Coronary artery (tissue), 2 donors: ENCODE data around the gene PRR11.

Experiments used
- DNase-seq: peaks from one replicate; pipeline ENCODE4 v3.0.0-alpha.2; 2017; ENCODE audit warnings: low spot score
- H3K27ac ChIP-seq, 2 donors: fragments of 200-600 bp; sonication (generic); one replicate each; pipeline ENCODE4 v1.5.1; 2016 to 2019
- H3K4me3 ChIP-seq: fragments of 200-600 bp; sonication (generic); 2 replicates; pipeline ENCODE4 v1.5.1; 2016; ENCODE audit warnings: mild to moderate bottlenecking, moderate library complexity
- CTCF ChIP-seq: fragments of 200-600 bp; sonication (generic); IDR thresholded peaks from one replicate; pipeline ENCODE4 v1.5.1; 2019; ENCODE audit warnings: antibody characterized with exemption

Gene PRR11

GRCh38 chr17:59181481-59181880, 25.9 kb downstream of the PRR11 start:
- H3K4me3 ChIP-seq = no peak overlapping the region
- H3K27ac ChIP-seq = no peak overlapping the region
- no peak for DNase-seq
- TF ChIP-seq CTCF = no peak

- no peak for TF ChIP-seq CTCF
- Histone ChIP-seq H3K4me3 (no peak overlapping the region), H3K27ac (no peak overlapping the region)
- no peak for DNase-seq
These were observed 30.5 kb downstream of the PRR11 start for GRCh38 chr17:59185997-59186396.

DNA sequence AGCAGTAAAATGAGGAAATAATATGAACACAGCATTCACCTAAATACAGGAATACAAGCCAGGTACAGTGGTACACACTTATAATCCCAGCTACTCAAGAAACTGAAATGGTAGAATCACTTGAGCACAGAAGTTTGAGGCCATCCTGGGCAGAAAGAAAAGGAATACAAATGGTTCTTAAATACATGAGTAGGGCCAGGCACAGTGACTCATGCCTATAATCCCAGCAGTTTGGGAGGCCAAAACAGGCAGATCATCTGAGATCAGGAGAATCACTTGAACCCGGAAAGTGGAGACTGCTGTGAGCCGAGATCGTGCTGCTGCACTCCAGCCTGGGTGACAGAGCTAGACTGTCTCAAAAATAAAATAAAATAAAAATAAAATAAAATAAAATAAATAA, 31.3 kb downstream of the PRR11 start:
- Histone ChIP-seq H3K4me3 (no peak overlapping the region), H3K27ac (no peak overlapping the region)
- no peak for DNase-seq
- TF ChIP-seq CTCF = no peak

DNA sequence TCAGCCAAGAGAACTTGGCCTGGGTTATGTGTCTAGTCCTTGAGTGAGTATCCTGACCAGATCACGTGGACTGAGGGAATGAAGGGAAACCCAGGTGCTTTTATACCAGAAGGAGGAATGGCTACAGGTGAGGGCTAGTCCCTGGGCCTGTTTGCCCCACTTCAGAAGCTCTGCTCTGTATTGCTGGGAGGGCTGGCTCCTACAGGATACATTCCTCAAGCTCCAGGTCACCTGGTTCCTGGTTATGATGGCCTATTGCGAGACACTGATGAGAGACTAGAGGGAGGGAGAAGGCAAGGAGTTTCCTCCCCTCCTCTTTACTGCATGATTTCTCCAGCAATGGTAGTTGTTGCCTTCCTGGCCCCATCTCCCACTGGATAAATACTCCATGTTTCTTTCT, 35.3 kb downstream of the PRR11 start:
- TF ChIP-seq CTCF = no peak
- H3K4me3 ChIP-seq = no peak overlapping the region
- DNase-seq = no peak
- no peak overlapping the region for H3K27ac ChIP-seq

- DNase-seq = no peak
- TF ChIP-seq CTCF = no peak
- Histone ChIP-seq H3K4me3 (no peak overlapping the region), H3K27ac (no peak overlapping the region)
These were observed 37.9 kb downstream of the PRR11 start for GRCh38 chr17:59193336-59193862.

- TF ChIP-seq CTCF = no peak
- DNase-seq = no peak
These were observed 43.9 kb downstream of the PRR11 start for GRCh38 chr17:59199398-59199797.

DNA sequence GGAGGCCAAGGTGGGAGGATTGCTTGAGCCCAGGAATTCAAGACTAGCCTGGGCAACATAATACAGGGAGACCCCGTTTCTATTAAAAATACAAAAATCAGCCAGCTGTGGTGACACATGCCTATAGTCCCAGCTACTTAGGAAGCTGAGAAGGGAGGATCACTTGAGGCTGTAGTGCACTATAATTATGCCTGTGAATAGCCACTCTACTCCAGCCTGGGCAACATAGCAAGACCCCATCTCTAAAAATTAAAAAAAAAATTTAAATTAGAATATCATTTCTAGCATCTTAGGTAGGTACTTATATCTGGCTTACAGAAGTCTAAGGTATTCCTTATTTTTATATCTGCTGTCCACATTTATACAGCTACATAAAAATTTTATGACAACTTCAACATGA, 46.8 kb downstream of the PRR11 start:
- Histone ChIP-seq H3K27ac (no peak overlapping the region), H3K4me3 (no peak overlapping the region)
- no peak for DNase-seq
- no peak for TF ChIP-seq CTCF

More at GRCh38 chr17:59199398-59199797, 43.9 kb downstream of the PRR11 start:
- H3K27ac ChIP-seq = no peak overlapping the region
- H3K4me3 ChIP-seq = no peak overlapping the region
